ENCODE measurements around the gene COL6A2.

COL6A2 gene

DNA sequence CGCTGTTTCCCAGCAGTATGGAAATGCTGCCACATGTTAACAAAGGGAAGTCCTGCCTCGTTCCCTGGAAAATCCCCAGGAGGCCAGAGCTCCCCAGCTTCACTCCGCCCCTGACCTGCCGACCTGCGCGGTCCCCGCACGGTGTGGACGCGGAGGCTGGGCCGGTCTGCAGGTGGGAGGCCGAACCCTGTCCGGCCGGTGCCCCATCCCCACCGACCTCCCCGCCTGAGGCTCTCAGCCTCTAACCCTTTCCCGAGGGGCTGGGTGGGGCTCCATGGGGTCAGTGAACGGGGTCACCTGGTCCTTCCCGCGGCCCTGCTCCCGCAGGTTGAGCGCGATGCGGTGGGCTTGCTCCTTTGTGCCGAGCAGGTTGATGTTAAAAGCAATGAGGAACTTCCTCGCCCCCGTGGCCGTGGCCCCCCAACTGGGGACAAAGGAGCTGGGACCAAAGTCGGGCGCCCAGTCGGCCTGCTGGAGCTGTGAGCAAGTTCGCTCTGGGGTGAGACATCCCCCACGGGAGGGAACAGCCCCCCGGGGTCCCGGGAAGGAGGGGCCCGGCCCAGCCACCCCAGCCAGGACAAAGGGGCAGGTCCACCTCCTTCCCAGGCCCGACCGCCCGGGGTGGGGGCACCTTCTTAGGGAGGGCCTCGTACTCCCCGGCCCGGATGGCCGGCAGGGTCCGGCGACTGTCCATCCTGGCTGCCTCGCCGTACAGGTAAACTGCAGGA lies 53.5 kb downstream of the COL6A2 start:
- POLR2A ChIA-PET: no interaction called here
- TF ChIP-seq, protein P1, sequence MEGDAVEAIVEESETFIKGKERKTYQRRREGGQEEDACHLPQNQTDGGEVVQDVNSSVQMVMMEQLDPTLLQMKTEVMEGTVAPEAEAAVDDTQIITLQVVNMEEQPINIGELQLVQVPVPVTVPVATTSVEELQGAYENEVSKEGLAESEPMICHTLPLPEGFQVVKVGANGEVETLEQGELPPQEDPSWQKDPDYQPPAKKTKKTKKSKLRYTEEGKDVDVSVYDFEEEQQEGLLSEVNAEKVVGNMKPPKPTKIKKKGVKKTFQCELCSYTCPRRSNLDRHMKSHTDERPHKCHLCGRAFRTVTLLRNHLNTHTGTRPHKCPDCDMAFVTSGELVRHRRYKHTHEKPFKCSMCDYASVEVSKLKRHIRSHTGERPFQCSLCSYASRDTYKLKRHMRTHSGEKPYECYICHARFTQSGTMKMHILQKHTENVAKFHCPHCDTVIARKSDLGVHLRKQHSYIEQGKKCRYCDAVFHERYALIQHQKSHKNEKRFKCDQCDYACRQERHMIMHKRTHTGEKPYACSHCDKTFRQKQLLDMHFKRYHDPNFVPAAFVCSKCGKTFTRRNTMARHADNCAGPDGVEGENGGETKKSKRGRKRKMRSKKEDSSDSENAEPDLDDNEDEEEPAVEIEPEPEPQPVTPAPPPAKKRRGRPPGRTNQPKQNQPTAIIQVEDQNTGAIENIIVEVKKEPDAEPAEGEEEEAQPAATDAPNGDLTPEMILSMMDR (IDR thresholded peaks at IDR 0.05; ENCODE audit: control extremely low read depth, extremely low read depth, low read depth, missing control alignments): no peak
- no peak for DNase-seq (ENCODE audit: extremely low spot score)
- CTCF ChIA-PET: interaction anchor here (5.3 kb wide), 1 partner anchor 9 kb away, joined by 54 read pairs; no protein-coding TSS in a partner anchor

DNA sequence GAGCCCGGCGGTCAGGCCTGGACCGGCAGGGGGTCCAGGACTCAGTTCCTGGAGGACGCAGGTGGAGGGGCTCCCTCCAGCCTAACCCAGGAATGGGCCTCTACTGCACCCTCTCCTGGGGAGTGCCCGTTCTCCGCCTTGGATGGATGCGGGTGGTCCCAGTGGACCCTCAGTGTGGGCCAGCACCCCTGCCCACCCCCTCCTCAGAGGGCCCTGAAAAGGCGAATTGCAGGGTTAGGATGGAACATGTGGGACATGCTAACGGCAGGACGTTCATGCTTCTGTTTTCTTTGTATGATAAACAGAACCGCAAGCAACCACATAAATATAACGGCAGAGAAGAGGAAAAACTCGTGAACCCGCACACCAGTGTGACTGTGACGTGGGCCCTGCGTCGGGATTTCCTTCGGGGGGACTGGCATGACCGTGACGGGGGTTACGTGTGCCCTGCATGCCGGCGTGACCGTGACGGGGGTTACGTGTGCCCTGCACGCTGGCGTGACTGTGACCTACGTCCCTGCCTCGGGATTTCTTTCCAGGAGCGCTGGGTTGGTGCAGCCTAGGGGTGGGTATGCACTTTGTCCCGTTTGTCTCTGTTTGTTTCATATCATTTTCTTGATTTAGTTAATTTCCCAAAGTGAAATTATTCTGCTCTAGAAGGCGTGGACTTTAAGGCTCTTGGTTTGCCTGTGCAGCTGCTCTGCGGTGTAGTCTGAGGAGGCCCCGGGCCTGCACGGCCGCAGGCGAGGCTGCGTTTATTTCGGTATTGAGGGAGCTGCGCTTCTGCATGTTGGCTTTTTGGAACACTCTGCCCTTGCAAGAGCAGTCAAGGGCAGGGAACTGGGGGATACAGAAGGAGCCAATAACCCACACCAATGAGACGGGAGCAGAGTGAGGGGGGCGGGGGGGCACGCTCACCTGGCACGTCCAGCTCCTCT lies 54.3 kb downstream of the COL6A2 start:
- TF ChIP-seq, protein P1 (IDR thresholded peaks at IDR 0.05; ENCODE audit: control extremely low read depth, extremely low read depth, low read depth, missing control alignments): no peak
- no peak for DNase-seq (ENCODE audit: extremely low spot score)
- ChIA-PET POLR2A (no interaction called here), CTCF (interaction anchor here (0.8 to 5.3 kb wide), 9 partner anchors 10 to 239 kb away, joined by 3 to 54 read pairs (median 6); no protein-coding TSS in a partner anchor)

DNA sequence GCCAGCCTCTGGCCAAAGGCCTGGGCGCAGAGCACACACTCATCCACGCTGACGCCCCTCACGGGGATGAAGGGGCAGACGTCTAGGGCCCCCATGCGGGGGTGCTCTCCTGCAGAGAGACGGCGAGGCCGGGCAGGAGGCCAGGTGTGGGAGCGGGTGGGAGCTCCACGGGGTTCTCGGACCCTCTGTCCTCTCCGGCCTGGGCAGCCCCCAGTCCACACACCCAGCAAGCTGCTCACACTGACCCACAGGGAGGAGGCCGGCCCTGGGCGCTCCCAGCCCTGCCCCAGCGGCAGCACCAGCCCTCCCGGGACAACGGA lies 55.0 kb downstream of the COL6A2 start:
- POLR2A ChIA-PET: interaction anchor here (0.9 kb wide), 1 partner anchor 9 kb away, joined by 5 read pairs; no protein-coding TSS in a partner anchor

DNA sequence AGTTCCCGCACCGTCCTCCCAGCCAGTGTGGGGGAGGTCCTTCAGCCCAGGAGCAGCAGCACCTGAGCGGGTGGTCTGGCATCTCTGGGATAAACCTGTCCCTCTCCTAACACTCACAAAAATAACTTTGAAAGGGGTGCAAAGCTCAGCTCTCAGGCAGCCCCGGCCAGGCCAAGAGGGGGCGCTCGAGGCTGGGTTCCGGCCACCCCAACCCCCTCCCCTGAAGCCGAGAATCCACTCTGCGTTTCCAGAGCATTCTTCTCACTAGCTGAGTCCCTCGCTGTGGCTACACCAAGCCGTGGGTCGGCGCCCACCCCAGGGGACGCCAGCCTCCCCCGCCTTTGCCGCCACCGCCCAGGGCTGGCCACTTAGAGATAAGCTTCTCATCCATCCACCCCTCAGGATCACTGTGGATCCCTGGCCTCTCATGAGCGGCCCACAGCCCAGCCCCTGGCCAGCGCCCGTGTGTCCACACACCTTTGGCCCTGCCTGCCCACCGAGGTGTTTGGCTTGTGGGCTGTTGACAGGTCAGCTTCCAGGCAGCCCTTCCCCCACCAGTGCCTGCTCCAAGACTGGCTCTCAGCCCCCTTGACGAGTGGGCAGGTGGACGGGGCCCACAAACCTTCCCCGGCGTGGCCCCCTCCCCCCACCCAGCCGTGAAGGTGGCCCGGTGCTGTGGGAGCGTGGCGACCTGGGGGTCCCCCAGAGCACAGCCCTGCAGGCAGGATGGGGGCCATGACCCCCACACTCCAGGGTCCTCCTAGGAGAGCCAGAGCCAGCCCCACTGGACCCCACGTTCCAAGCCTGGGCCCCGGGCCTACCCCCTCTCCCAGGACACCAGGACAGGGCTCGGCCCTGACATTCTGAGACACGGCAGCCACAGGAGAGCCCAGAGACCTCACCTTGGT lies 55.6 kb downstream of the COL6A2 start:
- ChIA-PET POLR2A (interaction anchor here (0.9 kb wide), 1 partner anchor 10 kb away, joined by 5 read pairs; no protein-coding TSS in a partner anchor), CTCF (interaction anchor here (0.7 to 5.3 kb wide), 14 partner anchors 11 to 456 kb away, joined by 3 to 54 read pairs (median 4); no protein-coding TSS in a partner anchor)
- TF ChIP-seq, protein P1 (IDR thresholded peaks at IDR 0.05; ENCODE audit: control extremely low read depth, extremely low read depth, low read depth, missing control alignments): peak; percentile 74
- peak; percentile 73 for DNase-seq (ENCODE audit: extremely low spot score)

More for the DNA sequence above, 55.0 kb downstream of the COL6A2 start:
- TF ChIP-seq, protein P1 (IDR thresholded peaks at IDR 0.05; ENCODE audit: control extremely low read depth, extremely low read depth, low read depth, missing control alignments): no peak
- CTCF ChIA-PET: interaction anchor here (0.8 to 5.3 kb wide), 9 partner anchors 10 to 239 kb away, joined by 3 to 54 read pairs (median 6); no protein-coding TSS in a partner anchor
- DNase-seq (ENCODE audit: extremely low spot score): no peak

DNA sequence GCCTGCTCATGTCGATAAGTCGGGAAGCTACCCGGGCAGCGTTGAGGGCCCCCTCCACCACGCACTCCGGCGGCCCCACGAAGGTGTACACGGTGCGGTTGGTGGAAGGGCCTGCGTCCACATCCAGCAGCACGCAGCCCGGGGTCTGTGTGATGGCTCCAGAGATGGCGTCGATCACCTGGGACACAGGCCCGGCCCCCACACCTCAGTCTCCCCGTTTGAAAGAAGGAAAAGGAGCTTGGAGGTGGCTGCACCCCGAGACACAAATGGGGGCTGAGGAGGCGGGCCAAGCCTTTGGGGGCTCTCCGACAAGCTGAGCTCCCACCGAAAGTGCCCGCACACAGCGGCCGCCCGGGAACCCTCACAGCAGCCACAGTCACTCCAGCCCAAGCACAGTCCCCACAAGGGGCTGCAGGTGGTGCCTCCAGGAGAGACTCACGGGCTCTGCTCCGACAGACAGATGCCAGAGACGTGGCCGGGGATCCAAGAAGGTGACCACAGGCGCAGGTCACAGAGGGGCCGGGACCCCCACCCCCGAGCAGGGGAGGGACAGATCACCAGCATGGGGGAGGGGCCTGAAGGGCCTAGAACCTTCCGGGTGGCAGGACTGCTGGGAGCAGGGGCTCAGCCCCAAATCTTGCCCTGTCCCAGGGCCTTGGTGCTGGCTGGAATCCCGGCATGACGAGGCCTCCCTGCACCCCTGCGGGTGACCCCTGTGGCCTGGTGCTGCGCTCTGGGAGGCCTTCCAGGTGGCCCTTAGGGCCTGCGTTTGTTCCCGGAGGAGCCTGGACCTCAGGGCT lies 56.4 kb downstream of the COL6A2 start:
- POLR2A ChIA-PET: no interaction called here
- TF ChIP-seq, protein P1 (IDR thresholded peaks at IDR 0.05; ENCODE audit: control extremely low read depth, extremely low read depth, low read depth, missing control alignments): no peak
- DNase-seq (ENCODE audit: extremely low spot score): no peak
- CTCF ChIA-PET: interaction anchor here (0.8 to 5.3 kb wide), 5 partner anchors 10 to 455 kb away, joined by 3 to 54 read pairs (median 3); no protein-coding TSS in a partner anchor

Data from GM10248 (cell line).